GM12892 (cell line): ENCODE data around the gene PRIMPOL.

Source experiments
- POLR2A ChIP-seq: IDR thresholded peaks from 2 replicates; pipeline ENCODE4 v1.6.1; 2011; ENCODE audit warnings: low read depth, low read length, control low read depth
- POLR2AphosphoS5 ChIP-seq: IDR thresholded peaks from 2 replicates; pipeline ENCODE4 v1.6.1; 2011; ENCODE audit warnings: low read depth, low read length, control low read depth
- TAF1 ChIP-seq: IDR thresholded peaks from 2 replicates; pipeline ENCODE4 v1.6.1; 2011; ENCODE audit warnings: low read depth, mild to moderate bottlenecking, control low read depth, low read length, borderline replicate concordance

GRCh38 chr4:184636897-184637296, 12.6 kb upstream of the PRIMPOL start:
- TF ChIP-seq POLR2AphosphoS5, result no peak
- TF ChIP-seq POLR2A, result no peak
- TF ChIP-seq TAF1, result no peak
